ENCODE data around the gene ASB16. TPM values are rescaled to one million over a fixed set of nuclear protein-coding genes. Genes with fewer than 3 reads are reported as not detected.

ASB16 gene
- total and polyA plus RNA-seq, 9 of the 15 experiments (the other 6 are each of a cell fraction or from before 2014, with no cell fraction given) = 0.03 to 0.07 TPM; not detected in 7

- TF ChIP-seq MBD2 (IDR thresholded peaks at IDR 0.05; ENCODE audit: borderline replicate concordance, low read depth) = peak; percentile 38; the same call in 1 of the 2 replicates
- TF ChIP-seq DNMT1 (IDR thresholded peaks at IDR 0.05) = no peak
- TF ChIP-seq RBBP5 (IDR thresholded peaks at IDR 0.05; ENCODE audit: borderline replicate concordance, insufficient read depth, low read length, poor library complexity, severe bottlenecking) = peak; percentile 51
- TF ChIP-seq MAZ (CRISPR knock-in tag; conservative IDR thresholded peaks at IDR 0.05 in 1 of 2, IDR thresholded peaks at IDR 0.05 in 1 of 2) = peak; percentile 16 to 72; a peak in 3 of 4 replicates
- TF ChIP-seq HINFP (tag; conservative IDR thresholded peaks at IDR 0.05; ENCODE audit: low read depth) = no peak
- TF ChIP-seq UBTF (IDR thresholded peaks at IDR 0.05; ENCODE audit: borderline replicate concordance in 1 of 2, low read depth in 2 of 2, low read length in 2 of 2) = peak; percentile 31 to 96; a peak in 3 of 4 replicates
- TF ChIP-seq MYC (IDR thresholded peaks at IDR 0.05; ENCODE audit: low read depth, low read length) = no peak
- no peak for TF ChIP-seq MYC (CRISPR knock-in tag; IDR thresholded peaks at IDR 0.05; ENCODE audit: borderline replicate concordance, low read depth)
- TF ChIP-seq ZNF217 (CRISPR knock-in tag; IDR thresholded peaks at IDR 0.05) = no peak
- TF ChIP-seq ZNF740 (CRISPR knock-in tag; IDR thresholded peaks at IDR 0.05) = peak; percentile 70
- peak in 1 of 2 experiments; percentile 81; a peak in 2 of 4 replicates for TF ChIP-seq ZNF740 (tag; IDR thresholded peaks at IDR 0.05)
- no peak for TF ChIP-seq REST (IDR thresholded peaks at IDR 0.05; ENCODE audit: borderline replicate concordance)
- TF ChIP-seq REST (CRISPR knock-in tag; IDR thresholded peaks at IDR 0.05; ENCODE audit: low read depth) = no peak
Observed at GRCh38 chr17:44221084-44221861, 50.8 kb downstream of the ASB16 start (continued).
